Liver (tissue), 9 donors: ENCODE data around the gene ENTPD3. TPM values are rescaled to one million over a fixed set of nuclear protein-coding genes. Genes with fewer than 3 reads are reported as not detected.

Experiments
- DNase-seq: peaks from one replicate; pipeline ENCODE4 v3.0.0-alpha.2; 2017; ENCODE audit warnings: low spot score
- H3K27ac ChIP-seq, 2 donors: one replicate each; pipeline ENCODE4 v1.7.0; 2013; ENCODE audit warnings: inconsistent platforms in 2 of 2, low read length in 2 of 2, control low read depth in 1 of 2, low read depth in 1 of 2, mild to moderate bottlenecking in 1 of 2
- H3K27me3 ChIP-seq, 4 donors: one replicate each; pipeline versions ENCODE4 v1.6.1 to v1.7.0; 2013; ENCODE audit warnings: low read length in 3 of 4, inconsistent platforms in 1 of 4, mild to moderate bottlenecking in 1 of 4, moderate library complexity in 1 of 4; ENCODE audit not compliant: control insufficient read depth in 4 of 4, insufficient read depth in 4 of 4
- H3K36me3 ChIP-seq, 4 donors: one replicate each; pipeline versions ENCODE4 v1.6.1 to v1.7.0; 2013; ENCODE audit warnings: low read length in 3 of 4, mild to moderate bottlenecking in 3 of 4, low read depth in 1 of 4, moderate library complexity in 1 of 4; ENCODE audit not compliant: control insufficient read depth in 4 of 4, insufficient read depth in 3 of 4
- H3K4me1 ChIP-seq, 4 donors: one replicate each; pipeline versions ENCODE4 v1.6.1 to v1.7.0; 2013; ENCODE audit warnings: low read length in 3 of 4, mild to moderate bottlenecking in 3 of 4, moderate library complexity in 1 of 4; ENCODE audit not compliant: control insufficient read depth in 4 of 4, insufficient read depth in 4 of 4
- H3K4me3 ChIP-seq, 3 donors: one replicate each; pipeline versions ENCODE4 v1.6.1 to v1.7.0; 2013; ENCODE audit warnings: low read length in 3 of 3, control low read depth in 1 of 3, low read depth in 1 of 3, mild to moderate bottlenecking in 1 of 3
- H3K9ac ChIP-seq, 2 donors: one replicate each; pipeline ENCODE4 v1.7.0; 2013; ENCODE audit warnings: low read length in 2 of 2, mild to moderate bottlenecking in 2 of 2, moderate library complexity in 2 of 2, control low read depth in 1 of 2, low read depth in 1 of 2
- H3K9me3 ChIP-seq, 4 donors: one replicate each; pipeline versions ENCODE4 v1.6.1 to v1.7.0; 2013; ENCODE audit warnings: low read length in 3 of 4; ENCODE audit not compliant: control insufficient read depth in 4 of 4
- ATF3 ChIP-seq: IDR thresholded peaks from 2 replicates; pipeline ENCODE4 v1.6.1; 2016; ENCODE audit warnings: antibody characterized with exemption
- CTCF ChIP-seq: fragments of 150-350 bp; IDR thresholded peaks from 2 replicates; pipeline ENCODE4 v1.5.1; 2017; ENCODE audit warnings: improper control_type of control experiment, low read depth, low read length; ENCODE audit not compliant: missing input control
- EGR1 ChIP-seq, 2 donors: IDR thresholded peaks; 2 replicates each; pipeline ENCODE4 v1.6.1; 2016 to 2018; ENCODE audit warnings: antibody characterized with exemption in 2 of 2, low read depth in 2 of 2
- FOXA1 ChIP-seq: IDR thresholded peaks from 2 replicates; pipeline ENCODE4 v1.6.1; 2016; ENCODE audit warnings: antibody characterized with exemption
- FOXA2 ChIP-seq: IDR thresholded peaks from 2 replicates; pipeline ENCODE4 v1.6.1; 2016; ENCODE audit warnings: antibody characterized with exemption
- GABPA ChIP-seq, 2 donors: IDR thresholded peaks in 1 of 2; conservative IDR thresholded peaks in 1 of 2; 2 replicates each; pipeline ENCODE4 v1.6.1; 2016; ENCODE audit warnings: antibody characterized with exemption in 2 of 2, mild to moderate bottlenecking in 1 of 2, moderate library complexity in 1 of 2
- HNF4A ChIP-seq, 2 donors: conservative IDR thresholded peaks; 2 replicates each; pipeline ENCODE4 v1.6.1; 2016; ENCODE audit warnings: antibody characterized with exemption in 2 of 2, mild to moderate bottlenecking in 2 of 2
- HNF4G ChIP-seq: IDR thresholded peaks from 2 replicates; pipeline ENCODE4 v1.6.1; 2016; ENCODE audit warnings: antibody characterized with exemption
- JUND ChIP-seq, 2 donors: IDR thresholded peaks; 2 replicates each; pipeline ENCODE4 v1.6.1; 2016; ENCODE audit warnings: antibody characterized with exemption in 2 of 2
- NR2F2 ChIP-seq: IDR thresholded peaks from 2 replicates; pipeline ENCODE4 v1.6.1; 2016; ENCODE audit warnings: antibody characterized with exemption
- RAD21 ChIP-seq, 2 donors: IDR thresholded peaks; 2 replicates each; pipeline ENCODE4 v1.6.1; 2016; ENCODE audit warnings: antibody characterized with exemption in 2 of 2, mild to moderate bottlenecking in 2 of 2
- REST ChIP-seq: IDR thresholded peaks from 2 replicates; pipeline ENCODE4 v1.6.1; 2016; ENCODE audit warnings: antibody characterized with exemption, mild to moderate bottlenecking
- RXRA ChIP-seq, 2 donors: IDR thresholded peaks; 2 replicates each; pipeline ENCODE4 v1.6.1; 2017 to 2018; ENCODE audit warnings: antibody characterized with exemption in 2 of 2, mild to moderate bottlenecking in 1 of 2
- SP1 ChIP-seq: IDR thresholded peaks from 2 replicates; pipeline ENCODE4 v1.6.1; 2018; ENCODE audit warnings: antibody characterized with exemption, mild to moderate bottlenecking
- TAF1 ChIP-seq: conservative IDR thresholded peaks from 2 replicates; pipeline ENCODE4 v1.6.1; 2016; ENCODE audit warnings: antibody characterized with exemption, mild to moderate bottlenecking
- YY1 ChIP-seq: IDR thresholded peaks from 2 replicates; pipeline ENCODE4 v1.6.1; 2016; ENCODE audit warnings: antibody characterized with exemption, mild to moderate bottlenecking
- ZBTB33 ChIP-seq: IDR thresholded peaks from 2 replicates; pipeline ENCODE4 v1.6.1; 2016; ENCODE audit warnings: antibody characterized with exemption
- WGBS: extraction: QIAGEN DNeasy Blood & Tissue Kit; methylation state at CpG from one replicate; pipeline ENCODE4 v1.1.7; 2013; 5-methylcytosine and 5-hydroxymethylcytosine counted together
- polyA plus RNA-seq, 2 donors: library from polyadenylated mRNA; stranded (reverse) in 1 of 2; unstranded in 1 of 2; fragments of 200-250 nt in 1 of 2; fragments of >200 nt in 1 of 2; fragmentation: Nextera tagmentation in 1 of 2; extraction: Ambion mirVana in 1 of 2; gene quantifications; one replicate each; pipeline versions ENCODE4 v1.2.1 to v1.2.3, GENCODE V29; 2013 to 2015
- total RNA-seq, 2 donors: library from RNA; depleted of rRNA; stranded (reverse); fragments of >200 nt; gene quantifications; one replicate each; pipeline ENCODE4 v1.2.3, GENCODE V29; 2014
- TF ChIP-seq, protein P1 (sequence below): IDR thresholded peaks from 2 replicates; pipeline ENCODE4 v1.6.1; 2016; ENCODE audit warnings: antibody characterized with exemption
- donor health status: healthy.
- donor health status: healthy.
- donor health status: healthy.
- donor health status: healthy.
- donor health status: healthy.

The ENTPD3 gene
- total and polyA plus RNA-seq, 4 donors, result 0.08 TPM; not detected in 3

- Histone ChIP-seq H3K27ac (no peak overlapping the region), H3K36me3 (no peaks in the 10 kb centered on the region), H3K27me3 (no peaks in the 10 kb centered on the region), H3K9me3 (no peaks in the 10 kb centered on the region), H3K9ac (no peak overlapping the region), H3K4me3 (no peak overlapping the region), H3K4me1 (no peaks in the 10 kb centered on the region)
- no peak for TF ChIP-seq GABPA (IDR thresholded peaks at IDR 0.05 in 1 of 2, conservative IDR thresholded peaks at IDR 0.05 in 1 of 2)
- TF ChIP-seq YY1, result no peak
- TF ChIP-seq, protein P1, sequence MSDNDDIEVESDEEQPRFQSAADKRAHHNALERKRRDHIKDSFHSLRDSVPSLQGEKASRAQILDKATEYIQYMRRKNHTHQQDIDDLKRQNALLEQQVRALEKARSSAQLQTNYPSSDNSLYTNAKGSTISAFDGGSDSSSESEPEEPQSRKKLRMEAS, result no peak
- no peak for TF ChIP-seq FOXA2
- no peak for TF ChIP-seq NR2F2
- no peak for TF ChIP-seq FOXA1
- TF ChIP-seq RAD21 (IDR thresholded peaks at IDR 0.05), result no peak
- no peak for TF ChIP-seq TAF1
- TF ChIP-seq CTCF, result no peak
- no peak for TF ChIP-seq SP1
- TF ChIP-seq REST, result no peak
- no peak for TF ChIP-seq HNF4G
- TF ChIP-seq HNF4A (conservative IDR thresholded peaks at IDR 0.05), result no peak
- no peak for TF ChIP-seq EGR1 (IDR thresholded peaks at IDR 0.05; ENCODE audit: low read depth in 2 of 2)
- TF ChIP-seq ZBTB33, result no peak
- no peak for TF ChIP-seq ATF3
- no peak for TF ChIP-seq RXRA (IDR thresholded peaks at IDR 0.05)
- no peak for TF ChIP-seq JUND (IDR thresholded peaks at IDR 0.05)
- no peak for DNase-seq
- WGBS, result 74% methylated on average over 1 of the region's 1 CpG
These were observed 46.3 kb upstream of the ENTPD3 start for GRCh38 chr3:40340541-40341170.
